Hematopoietic multipotent progenitor cell (in vitro differentiated cells): ENCODE data around the gene SLC25A42. TPM values are rescaled to one million over a fixed set of nuclear protein-coding genes. Genes with fewer than 3 reads are reported as not detected.
A peak's percentile ranks its signal among the peaks of the same experiment; 100 is the strongest.
"Not testable (repeated sequence)": the region's sequence is repeated elsewhere in the genome, so short reads cannot be mapped to it uniquely, and the experiment has no call there.

Source experiments
- DNase-seq, 3 donors: peaks; one replicate each; pipeline ENCODE4 v3.0.0-alpha.2; 2011 to 2015; ENCODE audit warnings: low read depth in 2 of 3, low spot score in 2 of 3
- total RNA-seq: library from RNA; depleted of rRNA; stranded (reverse); fragments of >200 nt; gene quantifications from one replicate; pipeline ENCODE4 v1.2.3, GENCODE V29; 2012

SLC25A42 gene
- total RNA-seq, 1 donor, result 11.6 TPM

- no peak for DNase-seq
Observed at GRCh38 chr19:19132912-19133311, 69.1 kb downstream of the SLC25A42 start.

GRCh38 chr19:19133985-19134384, 70.2 kb downstream of the SLC25A42 start:
- no peak for DNase-seq

- DNase-seq, result peak in 2 of 3 donors; percentile 81 to 88
Observed at GRCh38 chr19:19134687-19135158, 70.9 kb downstream of the SLC25A42 start.

GRCh38 chr19:19135713-19136112, 71.9 kb downstream of the SLC25A42 start:
- DNase-seq, result not testable (repeated sequence)

GRCh38 chr19:19137556-19138108, 73.8 kb downstream of the SLC25A42 start:
- DNase-seq, result no peak

GRCh38 chr19:19138109-19138981, 74.6 kb downstream of the SLC25A42 start, which contains the start of gene TMEM161A:
TSS of gene TMEM161A (minus strand) at chr19:19138478. CDS start at chr19:19138428, 50 bp downstream.
- peak; percentile 83 to 98 (median 97) for DNase-seq

GRCh38 chr19:19139876-19140229, 76.1 kb downstream of the SLC25A42 start:
- no peak for DNase-seq

- no peak for DNase-seq
Observed at GRCh38 chr19:19140476-19140875, 76.7 kb downstream of the SLC25A42 start.

- no peak for DNase-seq
Observed at GRCh38 chr19:19142347-19142746, 78.6 kb downstream of the SLC25A42 start.

- no peak for DNase-seq
Observed at GRCh38 chr19:19145281-19145680, 81.5 kb downstream of the SLC25A42 start.

- peak; percentile 66 to 82 (median 71) for DNase-seq
Observed at GRCh38 chr19:19145684-19146608, 82.2 kb downstream of the SLC25A42 start.

GRCh38 chr19:19146865-19147264, 83.1 kb downstream of the SLC25A42 start:
- DNase-seq, result no peak

GRCh38 chr19:19147344-19147743, 83.5 kb downstream of the SLC25A42 start:
- no peak for DNase-seq

- DNase-seq, result not testable (repeated sequence)
Observed at GRCh38 chr19:19148504-19148903, 84.7 kb downstream of the SLC25A42 start.

GRCh38 chr19:19149435-19149834, 85.6 kb downstream of the SLC25A42 start:
- no peak for DNase-seq

GRCh38 chr19:19151418-19151817, 87.6 kb downstream of the SLC25A42 start:
- DNase-seq, result no peak

GRCh38 chr19:19152668-19153384, 89.0 kb downstream of the SLC25A42 start:
- no peak for DNase-seq

GRCh38 chr19:19154768-19155494, 91.1 kb downstream of the SLC25A42 start:
- no peak for DNase-seq

- DNase-seq, result no peak
Observed at GRCh38 chr19:19155495-19156219, 91.9 kb downstream of the SLC25A42 start.
